HG02798 (cell line): ENCODE results near the gene ABHD5.

ENCODE experiments used
- ATAC-seq: cut with Tn5 transposase; IDR thresholded peaks from one replicate; pipeline ENCODE4 v1.9.1; 2021; ENCODE audit warnings: mild to moderate bottlenecking; ENCODE audit not compliant: unreplicated experiment, poor library complexity

Gene ABHD5

DNA sequence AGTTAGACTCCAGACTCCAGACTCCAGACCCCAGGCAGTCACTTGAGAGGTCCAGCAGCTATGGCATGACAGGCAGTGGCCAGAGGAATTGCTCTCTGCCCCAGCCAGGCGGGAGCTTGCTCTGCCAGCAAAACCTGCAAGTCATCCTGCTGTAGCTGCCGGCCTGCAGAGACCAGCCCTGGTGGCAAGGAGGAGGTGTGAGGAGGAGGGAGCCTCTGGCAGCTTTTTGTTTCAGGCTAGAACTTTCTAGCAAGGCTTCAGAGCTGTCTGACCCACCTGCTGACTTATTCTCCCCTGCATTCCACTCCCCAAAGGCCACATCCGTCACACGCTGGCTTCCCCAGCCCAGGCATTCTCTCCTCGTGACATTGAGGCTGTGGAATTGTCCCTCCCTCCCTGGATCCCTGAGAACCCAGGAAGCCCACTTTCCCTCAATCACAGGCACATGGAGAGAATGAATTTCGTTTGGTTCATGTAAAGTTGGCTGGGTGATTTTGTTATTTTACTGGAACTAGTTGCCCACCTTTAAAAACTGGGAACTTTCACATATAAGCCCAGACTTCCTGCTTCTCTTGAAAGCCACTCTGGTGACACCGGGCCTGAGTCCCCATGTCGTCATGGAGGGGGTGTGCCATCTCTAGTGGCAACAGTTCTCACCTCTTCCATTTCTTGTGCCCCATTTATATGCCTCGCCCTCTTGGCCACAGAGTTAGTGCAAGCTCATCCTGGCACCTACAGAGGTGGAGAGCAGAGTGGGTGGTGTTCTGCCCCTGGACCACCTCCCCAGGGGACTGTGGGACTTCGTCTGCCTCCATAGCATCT is 82.7 kb downstream of the ABHD5 start:
- ATAC-seq, result no peak

DNA sequence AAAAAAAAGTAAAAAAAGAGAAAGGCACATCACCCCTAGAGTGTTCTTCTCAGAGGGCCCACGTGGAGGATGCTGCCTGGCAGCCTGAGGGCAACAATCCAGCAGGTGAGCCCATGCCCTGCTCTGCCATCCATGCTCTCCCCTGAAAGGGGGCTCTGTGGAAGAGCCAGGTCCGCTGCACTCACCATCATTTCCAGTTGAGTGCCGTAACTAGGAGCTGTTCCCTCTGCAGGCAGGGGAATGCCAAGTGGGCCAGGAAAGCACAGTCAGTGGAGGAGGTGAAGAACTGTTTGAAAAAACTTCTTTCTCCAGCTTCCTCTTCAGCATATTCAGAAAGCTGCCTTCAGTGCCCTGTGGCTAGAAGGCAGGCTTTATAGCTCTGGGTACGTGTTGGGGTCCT is 84.1 kb downstream of the ABHD5 start:
- no peak for ATAC-seq

DNA sequence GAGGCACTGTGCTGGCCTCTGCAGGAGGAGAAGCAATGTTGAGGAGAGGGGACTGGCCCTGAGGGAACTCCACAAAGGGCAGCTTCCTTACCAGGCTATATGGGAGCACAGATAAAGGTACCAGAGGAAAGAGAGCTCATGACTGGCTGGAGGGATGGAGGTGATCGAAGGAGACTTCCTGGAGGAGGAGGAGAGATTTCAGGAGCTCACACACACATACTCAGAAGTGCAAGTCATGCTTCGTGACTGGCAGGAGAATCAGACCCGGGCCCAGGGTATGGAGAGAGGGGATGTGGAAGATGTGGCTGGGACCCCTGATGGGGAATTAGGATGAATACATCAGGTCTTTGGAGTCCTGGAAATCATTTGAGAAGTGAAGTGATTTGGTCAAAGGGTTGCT is 85.4 kb downstream of the ABHD5 start:
- no peak for ATAC-seq

DNA sequence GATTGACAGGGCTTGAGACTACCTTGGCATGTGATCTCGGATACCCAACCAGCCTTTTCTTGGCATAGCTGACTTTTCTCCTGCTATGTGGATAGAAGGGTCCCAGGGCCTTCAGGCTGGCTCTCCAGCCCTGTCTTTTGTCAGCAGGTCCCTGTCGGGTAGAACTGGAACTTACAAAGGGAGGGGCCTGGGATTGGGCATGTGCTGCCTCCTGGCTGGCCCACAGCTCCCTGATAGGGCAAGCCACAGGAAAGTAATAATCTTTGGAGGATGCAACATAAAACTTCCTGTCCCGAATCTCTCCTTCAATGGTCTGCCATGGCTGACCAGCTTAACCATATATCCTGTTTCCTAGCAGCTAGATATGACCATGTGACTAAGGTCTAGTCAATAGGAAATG is 89.1 kb downstream of the ABHD5 start:
- no peak for ATAC-seq

DNA sequence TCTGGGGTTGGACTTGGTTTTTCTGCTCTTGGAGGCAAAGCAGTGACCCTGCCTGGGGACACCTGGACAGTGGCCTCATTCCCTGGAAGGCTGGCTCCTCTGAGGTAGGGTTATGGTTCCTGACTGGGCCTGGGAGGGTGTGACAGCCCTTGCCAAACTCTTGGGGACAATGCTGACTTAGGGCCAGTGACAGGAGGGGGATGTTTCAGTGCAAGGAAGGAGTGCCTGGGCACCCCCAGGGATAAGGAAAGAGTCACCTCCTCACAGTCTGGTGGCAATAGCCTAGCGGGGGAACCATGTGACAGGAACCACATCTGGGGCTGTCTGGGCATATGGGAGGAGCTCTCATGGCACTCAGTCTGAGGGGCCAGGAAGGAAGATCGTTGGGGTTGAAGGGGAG is 91.8 kb downstream of the ABHD5 start:
- no peak for ATAC-seq
